Astrocyte (in vitro differentiated cells and primary cell): ENCODE data around the gene GFRA1. TPM values are rescaled to one million over a fixed set of nuclear protein-coding genes. Genes with fewer than 3 reads are reported as not detected.

Source experiments
- DNase-seq: peaks from one replicate; pipeline ENCODE4 v3.0.0-alpha.2; 2010; ENCODE audit warnings: low read depth
- FAIRE-seq: peaks from 2 replicates; lab custom pipeline; 2011; peaks lifted over from hg19 to GRCh38; lab: Jason Lieb, UNC
- H2AFZ ChIP-seq: 2 replicates; pipeline ENCODE4 v1.6.0; 2012; ENCODE audit warnings: low read depth, low read length, inconsistent platforms
- H3K27ac ChIP-seq: 2 replicates; pipeline ENCODE4 v1.5.1; 2011; ENCODE audit warnings: low read depth, low read length, inconsistent platforms
- H3K27me3 ChIP-seq: 2 replicates; pipeline ENCODE4 v1.6.0; 2011; ENCODE audit warnings: low read length, inconsistent platforms; ENCODE audit not compliant: insufficient read depth
- H3K36me3 ChIP-seq: 2 replicates; pipeline ENCODE4 v1.5.1; 2011; ENCODE audit warnings: low read length, inconsistent platforms; ENCODE audit not compliant: insufficient read depth
- H3K4me1 ChIP-seq: 2 replicates; pipeline ENCODE4 v1.5.1; 2011; ENCODE audit warnings: low read length, inconsistent platforms; ENCODE audit not compliant: insufficient read depth
- H3K4me2 ChIP-seq: 2 replicates; pipeline ENCODE4 v1.6.0; 2012; ENCODE audit warnings: low read length, inconsistent platforms
- H3K4me3 ChIP-seq: 2 replicates; pipeline ENCODE4 v1.5.1; 2011; ENCODE audit warnings: low read depth, mild to moderate bottlenecking, low read length, inconsistent platforms; ENCODE audit not compliant: insufficient read depth
- H3K79me2 ChIP-seq: 2 replicates; pipeline ENCODE4 v1.6.0; 2012; ENCODE audit warnings: mild to moderate bottlenecking, low read length, inconsistent platforms; ENCODE audit not compliant: insufficient read depth
- H3K9ac ChIP-seq: 2 replicates; pipeline ENCODE4 v1.6.0; 2012; ENCODE audit warnings: mild to moderate bottlenecking, low read length, inconsistent platforms
- H3K9me3 ChIP-seq: 2 replicates; pipeline ENCODE4 v1.5.1; 2012; ENCODE audit warnings: low read depth, mild to moderate bottlenecking, low read length, inconsistent platforms; ENCODE audit not compliant: insufficient read depth
- H4K20me1 ChIP-seq: 2 replicates; pipeline ENCODE4 v1.6.0; 2012; ENCODE audit warnings: low read length, inconsistent platforms; ENCODE audit not compliant: insufficient read depth
- H3K27ac Mint-ChIP-seq: one replicate; pipeline ENCODE4 v1.8.0; 2021; ENCODE audit warnings: mild to moderate bottlenecking, mixed read lengths; ENCODE audit not compliant: unreplicated experiment
- H3K27me3 Mint-ChIP-seq: one replicate; pipeline ENCODE4 v1.8.0; 2021; ENCODE audit warnings: low read depth, mixed read lengths; ENCODE audit not compliant: unreplicated experiment
- H3K36me3 Mint-ChIP-seq: one replicate; pipeline ENCODE4 v1.8.0; 2021; ENCODE audit warnings: low read depth, mixed read lengths; ENCODE audit not compliant: unreplicated experiment
- H3K4me1 Mint-ChIP-seq: one replicate; pipeline ENCODE4 v1.8.0; 2021; ENCODE audit warnings: low read depth, mixed read lengths; ENCODE audit not compliant: unreplicated experiment
- H3K4me3 Mint-ChIP-seq: one replicate; pipeline ENCODE4 v1.8.0; 2021; ENCODE audit warnings: mild to moderate bottlenecking, moderate library complexity, mixed read lengths; ENCODE audit not compliant: unreplicated experiment
- H3K9me3 Mint-ChIP-seq: one replicate; pipeline ENCODE4 v1.8.0; 2021; ENCODE audit warnings: mild to moderate bottlenecking, mixed read lengths; ENCODE audit not compliant: unreplicated experiment
- CTCF ChIP-seq: IDR thresholded peaks from 2 replicates; pipeline ENCODE4 v1.5.1; 2011; ENCODE audit warnings: low read depth, mild to moderate bottlenecking, inconsistent platforms, low read length, moderate library complexity; ENCODE audit not compliant: insufficient read depth
- EZH2 ChIP-seq: IDR thresholded peaks from 2 replicates; pipeline ENCODE4 v1.6.1; 2012; ENCODE audit warnings: mild to moderate bottlenecking, low read length, inconsistent platforms; ENCODE audit not compliant: insufficient read depth
- total RNA-seq: library from RNA; stranded (reverse); gene quantifications from 2 replicates; pipeline ENCODE4 v1.2.1, GENCODE V29; 2021

The GFRA1 gene
- total RNA-seq, 1 donor from 2014 or later: 24.2 TPM

DNA sequence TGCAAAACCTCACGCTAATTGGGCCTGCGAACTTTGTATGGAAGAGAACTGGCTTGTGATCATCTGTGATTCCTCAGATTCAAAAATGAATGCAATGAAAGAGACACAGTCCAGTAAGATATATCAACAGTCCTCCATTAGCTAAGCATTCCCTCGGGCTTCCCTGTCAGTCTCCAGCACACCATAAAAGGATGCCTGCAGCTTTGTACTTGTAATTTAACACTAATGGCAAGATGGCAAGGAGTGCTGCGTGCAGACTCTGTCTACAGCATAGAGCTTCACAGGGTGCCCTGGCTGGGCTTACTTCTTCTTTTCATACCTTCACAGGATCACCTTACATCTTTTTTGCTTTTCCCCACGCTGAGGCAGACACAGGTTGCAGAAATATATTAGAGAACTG is 200.0 kb downstream of the GFRA1 start:
- Histone ChIP-seq H3K4me3 (no peak overlapping the region), H3K9me3 (no peaks in the 10 kb centered on the region), H2AFZ (no peak overlapping the region), H3K79me2 (no peaks in the 10 kb centered on the region), H3K4me2 (no peak overlapping the region), H3K27me3 (no peaks in the 10 kb centered on the region), H3K36me3 (no peaks in the 10 kb centered on the region), H3K9ac (no peak overlapping the region), H4K20me1 (no peaks in the 10 kb centered on the region), H3K4me1 (no peaks in the 10 kb centered on the region), H3K27ac (no peak overlapping the region)
- Mint-ChIP-seq H3K4me3 (no peak overlapping the region), H3K27me3 (peaks cover 22% of the 10 kb centered on the region), H3K36me3 (no peaks in the 10 kb centered on the region), H3K9me3 (no peaks in the 10 kb centered on the region), H3K27ac (no peak overlapping the region), H3K4me1 (no peaks in the 10 kb centered on the region)
- no peak for DNase-seq
- TF ChIP-seq EZH2: no peak
- no peak for TF ChIP-seq CTCF
- no peak for FAIRE-seq

DNA sequence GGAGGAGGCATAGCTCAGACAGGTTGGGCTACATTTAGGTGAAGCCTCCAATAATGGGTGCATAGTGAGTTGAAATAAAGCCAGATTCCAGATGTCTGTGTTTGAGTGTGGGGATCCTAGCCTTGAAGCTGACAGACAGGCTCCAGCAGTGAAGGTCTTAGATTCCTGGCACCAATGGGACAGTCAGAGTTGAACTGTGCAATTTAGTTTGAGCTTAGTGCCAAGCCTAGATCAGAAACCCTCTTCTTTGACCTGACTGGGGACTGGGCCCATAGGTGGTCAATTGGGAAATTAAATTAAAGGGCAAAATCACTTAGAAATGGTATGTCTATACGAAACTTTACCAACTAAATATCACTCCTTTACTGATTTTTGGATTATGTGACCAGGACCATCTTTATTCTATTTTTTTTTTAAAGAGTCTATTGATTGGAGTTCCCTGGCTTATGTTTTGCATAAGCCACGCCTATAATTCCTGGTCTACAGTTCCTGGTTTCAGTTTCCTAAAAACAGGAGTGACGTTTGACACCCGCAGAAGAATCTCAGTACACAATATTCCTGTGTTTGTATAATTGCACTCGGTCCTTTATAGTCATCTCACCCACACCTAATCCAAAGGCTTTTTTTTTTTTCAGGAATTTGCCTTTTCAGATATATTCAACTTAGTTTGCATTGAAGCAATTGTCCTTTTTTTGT is 201.4 kb downstream of the GFRA1 start:
- no peaks in the 10 kb centered on the region for H4K20me1 ChIP-seq
- H3K27me3 Mint-ChIP-seq: peaks cover 24% of the 10 kb centered on the region
- H3K4me3 ChIP-seq: no peak overlapping the region
- FAIRE-seq (no peak), DNase-seq (no peak)
- H3K36me3 Mint-ChIP-seq: no peaks in the 10 kb centered on the region
- no peaks in the 10 kb centered on the region for H3K27me3 ChIP-seq
- TF ChIP-seq EZH2 (no peak), CTCF (no peak)
- no peak overlapping the region for H3K4me2 ChIP-seq
- H3K79me2 ChIP-seq: no peaks in the 10 kb centered on the region
- H3K4me3 Mint-ChIP-seq: no peak overlapping the region
- no peaks in the 10 kb centered on the region for H3K9me3 ChIP-seq
- no peak overlapping the region for H3K27ac ChIP-seq
- H3K9ac ChIP-seq: no peak overlapping the region
- no peak overlapping the region for H2AFZ ChIP-seq
- no peak overlapping the region for H3K27ac Mint-ChIP-seq
- H3K4me1 Mint-ChIP-seq: no peaks in the 10 kb centered on the region
- H3K9me3 Mint-ChIP-seq: no peaks in the 10 kb centered on the region
- no peaks in the 10 kb centered on the region for H3K4me1 ChIP-seq
- no peaks in the 10 kb centered on the region for H3K36me3 ChIP-seq

DNA sequence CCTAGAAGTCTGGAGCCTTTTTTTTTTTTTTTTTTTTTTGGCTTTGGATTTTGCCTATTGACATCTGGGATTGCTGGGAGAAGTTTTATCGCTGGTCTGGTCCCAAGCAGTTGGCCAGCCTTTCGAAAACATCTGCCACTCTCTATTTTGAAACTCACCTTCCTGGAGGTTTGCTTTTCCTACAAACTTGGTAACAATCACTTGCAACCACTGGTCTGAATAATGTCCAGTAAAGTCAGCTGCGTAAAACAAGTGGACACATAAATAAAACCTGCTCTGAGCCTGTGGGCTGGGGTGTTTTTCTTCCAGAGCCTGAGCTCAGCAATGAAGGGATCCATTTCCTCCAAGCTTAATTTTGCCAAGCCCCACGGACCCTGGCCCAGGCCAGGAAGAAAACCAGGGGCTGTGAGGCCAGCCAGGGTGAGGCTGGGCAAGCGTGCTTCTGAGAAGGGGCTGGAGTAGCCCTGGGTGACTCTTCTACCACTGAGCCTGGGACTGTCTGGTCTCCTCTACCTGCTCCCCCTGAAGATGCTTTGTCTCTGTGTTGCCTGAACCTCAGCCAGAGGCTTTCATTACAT is 202.2 kb downstream of the GFRA1 start:
- Histone ChIP-seq H3K4me3 (no peak overlapping the region), H3K4me2 (no peak overlapping the region), H3K27me3 (no peaks in the 10 kb centered on the region), H3K9me3 (no peaks in the 10 kb centered on the region), H4K20me1 (no peaks in the 10 kb centered on the region), H3K27ac (no peak overlapping the region), H3K36me3 (no peaks in the 10 kb centered on the region), H2AFZ (no peak overlapping the region), H3K79me2 (no peaks in the 10 kb centered on the region), H3K9ac (no peak overlapping the region), H3K4me1 (no peaks in the 10 kb centered on the region)
- Mint-ChIP-seq H3K9me3 (no peaks in the 10 kb centered on the region), H3K27ac (no peak overlapping the region), H3K27me3 (peaks cover 24% of the 10 kb centered on the region), H3K4me3 (no peak overlapping the region), H3K36me3 (no peaks in the 10 kb centered on the region), H3K4me1 (no peaks in the 10 kb centered on the region)
- TF ChIP-seq EZH2: no peak
- TF ChIP-seq CTCF: no peak
- DNase-seq (no peak), FAIRE-seq (no peak)
